GM18873 (cell line): Measurements from ENCODE around the gene PPIL6.
"Not testable (repeated sequence)": the region's sequence is repeated elsewhere in the genome, so short reads cannot be mapped to it uniquely, and the experiment has no call there.

Source experiments
- ATAC-seq: cut with Tn5 transposase; IDR thresholded peaks from one replicate; pipeline ENCODE4 v1.9.1; 2021; ENCODE audit warnings: mild to moderate bottlenecking, moderate library complexity, moderate number of reproducible peaks; ENCODE audit not compliant: unreplicated experiment, low FRiP score

Gene PPIL6

DNA sequence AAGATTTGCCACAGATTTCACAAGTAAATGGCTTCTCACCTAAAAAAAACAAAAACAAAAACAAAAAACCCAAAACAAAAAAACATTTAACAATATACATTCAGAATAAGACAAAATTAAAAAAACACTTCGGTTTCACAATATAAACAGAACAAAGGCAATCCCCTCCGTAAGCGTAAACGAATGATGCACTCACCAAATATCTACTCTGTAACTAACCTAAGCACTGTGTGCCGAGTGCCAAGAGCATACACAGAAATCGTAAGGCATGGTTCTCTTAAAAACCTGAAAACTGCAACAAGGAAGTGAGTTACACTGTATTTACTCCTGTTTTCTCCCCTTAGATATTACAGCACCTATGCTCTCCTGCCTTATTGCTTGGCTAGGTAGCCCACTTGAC is 27.3 kb upstream of the PPIL6 start:
- ATAC-seq: no peak

GRCh38 chr6:109466212-109466923 is 25.9 kb upstream of the PPIL6 start:
- no peak for ATAC-seq

GRCh38 chr6:109465772-109466171 is 25.3 kb upstream of the PPIL6 start:
- ATAC-seq: no peak

- no peak for ATAC-seq
Observed at GRCh38 chr6:109461733-109462526, 21.5 kb upstream of the PPIL6 start.

- ATAC-seq: not testable (repeated sequence)
Observed at GRCh38 chr6:109461205-109461604, 20.8 kb upstream of the PPIL6 start.

DNA sequence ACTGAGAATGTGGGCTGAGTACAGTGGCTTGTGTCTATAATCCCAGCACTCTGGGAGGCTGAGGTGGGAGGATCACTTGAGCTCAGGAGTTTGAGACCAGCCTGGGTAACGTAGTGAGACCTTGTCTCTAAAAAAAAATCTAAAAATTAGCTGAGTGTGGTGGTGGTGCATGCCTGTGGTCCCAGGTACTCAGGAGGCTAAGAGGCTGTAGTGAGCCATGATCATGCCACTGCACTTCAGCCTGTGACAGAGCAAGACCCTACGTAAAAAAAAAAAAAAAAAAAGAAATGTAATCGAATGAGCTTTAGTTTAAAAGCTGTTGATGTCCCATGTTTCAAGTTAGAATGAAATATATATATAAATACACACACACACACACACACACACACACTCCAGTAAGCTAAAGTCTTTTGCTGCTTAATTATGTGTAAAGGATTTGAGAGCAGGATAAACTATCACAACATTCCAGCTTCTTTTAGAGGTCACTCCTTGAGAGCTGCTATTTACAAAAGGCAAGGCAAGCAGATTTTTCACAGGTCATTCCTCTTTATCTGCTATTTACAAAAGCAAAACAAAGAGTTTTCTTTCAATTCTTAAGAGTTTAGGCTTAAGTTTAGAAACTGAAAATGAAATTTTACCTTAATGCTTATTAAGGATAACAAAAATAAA is 19.9 kb upstream of the PPIL6 start:
- no peak for ATAC-seq

- peak; percentile 28 for ATAC-seq
Observed at GRCh38 chr6:109458774-109459531, 18.5 kb upstream of the PPIL6 start.

DNA sequence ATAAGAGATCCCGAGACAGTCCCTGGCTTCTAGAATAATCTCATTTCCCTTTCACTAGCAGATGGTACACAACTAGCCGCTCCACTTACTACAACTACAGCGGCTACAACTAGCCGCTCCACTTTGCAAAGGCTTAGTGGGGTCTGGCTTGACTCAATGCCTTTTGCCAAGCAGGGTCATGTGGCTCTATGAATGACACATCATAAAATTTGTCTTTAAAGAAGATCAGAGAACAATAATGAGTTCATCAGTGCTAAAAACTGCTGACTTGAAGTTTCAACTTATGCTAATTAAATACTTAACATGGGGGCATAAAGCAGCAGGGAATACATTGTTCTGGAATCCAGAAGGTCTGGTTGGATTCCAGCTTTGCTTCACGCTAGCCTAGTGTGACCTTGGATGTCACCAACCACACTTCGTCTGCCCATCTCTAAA is 17.2 kb upstream of the PPIL6 start:
- ATAC-seq: no peak

- no peak for ATAC-seq
Observed at GRCh38 chr6:109456710-109457561, 16.5 kb upstream of the PPIL6 start.

DNA sequence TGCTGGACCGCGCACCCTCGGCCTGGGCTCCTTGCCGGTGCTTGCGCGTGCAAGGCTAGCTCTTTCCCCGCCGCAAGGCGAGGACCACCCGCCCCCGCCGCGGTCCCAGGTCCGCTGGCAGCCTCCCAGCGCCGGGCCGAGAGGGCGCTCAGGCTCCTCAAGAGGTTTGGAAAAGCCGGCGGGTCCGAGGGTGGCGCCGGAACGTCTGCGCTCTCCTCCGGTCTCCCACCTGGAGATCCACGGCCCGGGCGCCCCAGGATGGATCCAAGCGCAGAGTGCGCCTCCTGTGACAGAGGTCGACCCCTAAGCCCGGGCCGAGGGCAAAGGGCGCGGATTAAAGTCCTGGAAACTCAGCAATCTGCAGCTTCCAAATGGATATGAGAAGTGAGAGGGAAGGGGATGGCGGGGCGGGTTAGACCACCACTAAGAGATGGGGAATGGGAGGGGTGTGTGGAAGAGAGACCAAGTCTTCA is 15.7 kb upstream of the PPIL6 start:
- no peak for ATAC-seq

GRCh38 chr6:109455437-109456110 is 15.1 kb upstream of the PPIL6 start, which contains the start of gene MICAL1:
Gene MICAL1, minus strand, starts transcription at chr6:109455772. Its CDS starts 1,576 bp downstream, at chr6:109454196.
- peak; percentile 57 for ATAC-seq

DNA sequence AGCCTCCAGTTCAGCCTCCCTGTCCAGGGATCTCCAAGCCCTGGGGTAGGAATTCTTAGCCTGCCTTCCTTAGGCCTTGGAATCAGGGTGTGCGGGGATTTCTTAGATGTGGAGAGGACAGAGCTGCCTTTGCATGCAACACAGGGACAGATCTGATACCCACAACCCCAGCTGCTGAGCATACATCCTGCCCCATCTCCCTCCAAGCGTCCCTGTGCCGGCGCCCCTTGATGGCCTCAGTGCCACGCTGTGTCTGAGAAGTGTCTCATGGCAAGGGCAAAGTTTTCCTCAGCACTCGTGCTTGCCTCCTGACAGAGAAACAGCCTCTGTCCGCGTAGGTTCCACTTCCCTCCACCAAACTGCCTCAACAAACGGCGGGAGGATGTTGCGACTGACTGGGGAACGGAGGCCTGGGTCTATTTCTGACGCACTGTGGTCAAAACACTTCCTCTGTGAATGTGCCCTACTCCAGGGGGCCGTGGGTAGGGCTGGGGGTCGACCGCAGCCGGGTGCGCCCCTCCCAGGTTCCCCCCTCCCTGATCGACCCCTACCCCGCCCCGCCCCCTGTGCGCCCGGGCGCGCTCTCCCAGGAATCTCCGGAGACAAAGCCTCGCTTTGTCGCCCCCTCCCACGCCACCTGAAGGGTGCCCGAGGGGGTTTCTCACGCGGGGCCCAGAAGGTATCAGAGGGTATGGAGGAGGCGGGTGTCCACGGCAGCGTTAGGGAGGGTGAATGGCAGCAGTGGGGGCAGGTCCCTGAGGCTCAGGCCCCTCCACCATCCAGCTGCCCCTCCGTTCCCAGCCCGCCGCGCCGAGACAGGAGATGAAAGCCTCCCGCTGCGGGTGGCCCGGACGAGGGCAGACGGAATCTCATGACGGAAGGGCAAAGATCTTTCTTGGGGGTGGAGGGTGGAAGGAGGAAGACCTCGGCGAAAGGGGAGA is 14.3 kb upstream of the PPIL6 start:
- peak; percentile 20 for ATAC-seq

- no peak for ATAC-seq
Observed at GRCh38 chr6:109453594-109454495, 13.4 kb upstream of the PPIL6 start.

DNA sequence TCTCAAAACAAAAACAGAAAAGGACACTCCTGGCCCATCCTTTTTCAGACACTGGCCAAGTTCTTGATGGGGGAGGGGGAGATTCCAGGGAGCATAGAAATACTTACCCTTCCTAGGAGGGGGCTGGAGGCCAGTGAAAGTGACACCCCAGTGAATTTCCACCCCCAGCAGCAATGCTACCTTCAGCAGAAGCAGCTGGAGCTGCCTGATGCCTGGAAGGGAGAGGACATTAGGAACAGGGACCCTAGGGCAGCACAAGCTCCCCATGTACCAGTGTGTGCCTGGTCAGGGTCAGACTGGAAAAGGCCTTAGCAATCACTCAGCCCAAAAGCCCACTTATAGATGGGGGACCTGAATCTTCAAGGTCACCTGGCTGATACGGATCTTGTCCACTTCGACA is 12.7 kb upstream of the PPIL6 start:
- no peak for ATAC-seq

DNA sequence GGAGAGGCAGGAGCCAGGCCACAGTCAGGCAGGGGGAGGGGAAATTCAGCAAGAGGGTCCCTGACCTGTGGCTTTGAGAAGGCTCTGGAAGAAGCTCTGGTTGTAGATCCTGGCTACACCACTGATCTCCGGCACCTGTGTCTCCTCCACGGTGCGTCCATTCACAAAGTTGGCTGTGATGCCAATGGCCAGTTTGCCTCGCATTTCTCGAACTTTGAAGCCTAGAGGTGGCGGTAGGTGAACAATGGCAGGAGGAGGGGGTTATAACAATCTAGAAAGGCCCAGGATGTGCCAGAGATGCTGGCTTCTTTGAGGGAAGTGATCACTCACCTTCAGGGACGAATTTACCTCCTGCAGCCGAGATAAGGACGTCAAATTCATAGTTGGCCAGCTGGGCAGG is 11.8 kb upstream of the PPIL6 start:
- ATAC-seq: no peak

- no peak for ATAC-seq
Observed at GRCh38 chr6:109451376-109451775, 10.9 kb upstream of the PPIL6 start.

DNA sequence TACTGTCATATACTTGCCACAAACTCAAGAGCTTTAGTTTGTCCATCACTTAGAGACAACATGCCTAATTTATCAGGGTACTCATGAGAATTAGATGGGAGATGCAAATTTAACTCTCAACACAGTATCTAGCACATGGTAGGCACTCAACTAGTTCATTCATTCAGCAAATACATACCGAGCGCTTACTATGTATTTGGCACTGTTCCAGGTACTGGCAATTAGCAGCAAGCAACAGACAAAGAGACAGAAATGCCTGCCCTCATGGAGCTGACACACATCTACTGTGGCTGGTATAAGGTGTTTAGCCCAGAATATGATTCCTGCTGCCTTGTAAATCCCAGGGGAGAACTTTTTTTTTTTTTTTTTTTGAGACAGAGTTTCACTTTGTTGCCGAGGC is 10.4 kb upstream of the PPIL6 start:
- no peak for ATAC-seq
